HepG2 (cell line): ENCODE measurements around the gene THADA. TPM values are rescaled to one million over a fixed set of nuclear protein-coding genes. Genes with fewer than 3 reads are reported as not detected.

Experiments
- ARID5B ChIP-seq: IDR thresholded peaks from 2 replicates; pipeline ENCODE4 v1.4.0; 2020; ENCODE audit warnings: mild to moderate bottlenecking, missing genetic modification reagents
- FOSL1 ChIP-seq: sonication (generic); formaldehyde crosslinking; IDR thresholded peaks from 2 replicates; pipeline ENCODE4 v1.9.0; 2021; ENCODE audit warnings: missing genetic modification reagents, borderline replicate concordance
- GATAD1 ChIP-seq: IDR thresholded peaks from 2 replicates; pipeline ENCODE4 v1.6.1; 2016; ENCODE audit warnings: missing genetic modification reagents, missing compliant biosample characterization
- HNRNPL ChIP-seq: fragments of 200-400 bp; formaldehyde crosslinking; IDR thresholded peaks from 2 replicates; pipeline ENCODE4 v1.6.1; 2017; ENCODE audit warnings: mild to moderate bottlenecking, low read depth, low read length
- HOMEZ ChIP-seq: IDR thresholded peaks from 2 replicates; pipeline ENCODE4 v1.6.1; 2016; ENCODE audit warnings: low read depth
- HOXA3 ChIP-seq: sonication (generic); formaldehyde crosslinking; IDR thresholded peaks from 2 replicates; pipeline ENCODE4 v1.5.0; 2020; ENCODE audit warnings: missing genetic modification reagents
- JDP2 ChIP-seq: sonication (generic); formaldehyde crosslinking; IDR thresholded peaks from 2 replicates; pipeline ENCODE4 v1.8.1; 2022; ENCODE audit warnings: missing genetic modification reagents, borderline replicate concordance
- KLF12 ChIP-seq: sonication (generic); formaldehyde crosslinking; IDR thresholded peaks from 2 replicates; pipeline ENCODE4 v1.4.0; 2020; ENCODE audit warnings: missing genetic modification reagents, borderline replicate concordance
- MLXIP ChIP-seq: sonication (generic); formaldehyde crosslinking; IDR thresholded peaks from 2 replicates; pipeline ENCODE4 v1.9.0; 2021; ENCODE audit warnings: missing genetic modification reagents, borderline replicate concordance
- NR2F2 ChIP-seq: IDR thresholded peaks from 2 replicates; pipeline ENCODE4 v1.6.1; 2012; ENCODE audit warnings: low read depth, inconsistent platforms, borderline replicate concordance
- RBFOX2 ChIP-seq: fragments of 200-400 bp; formaldehyde crosslinking; IDR thresholded peaks from 2 replicates; pipeline ENCODE4 v1.6.1; 2017; ENCODE audit warnings: low read depth, mild to moderate bottlenecking, low read length
- SALL1 ChIP-seq: sonication (generic); formaldehyde crosslinking; IDR thresholded peaks from 2 replicates; pipeline ENCODE4 v1.8.0; 2022; ENCODE audit warnings: mild to moderate bottlenecking, missing genetic modification reagents
- SIN3B ChIP-seq: fragments of 150-350 bp; IDR thresholded peaks from 2 replicates; pipeline ENCODE4 v1.6.1; 2014; ENCODE audit warnings: low read length
- SMAD3 ChIP-seq: sonication (generic); formaldehyde crosslinking; IDR thresholded peaks from 2 replicates; pipeline ENCODE4 v1.4.0; 2020; ENCODE audit warnings: missing genetic modification reagents
- TAF15 ChIP-seq: fragments of 200-400 bp; formaldehyde crosslinking; IDR thresholded peaks from one replicate; pipeline ENCODE4 v1.6.1; 2018; ENCODE audit warnings: mild to moderate bottlenecking, low read depth, low read length; ENCODE audit not compliant: poor library complexity, severe bottlenecking
- ZBTB38 ChIP-seq: sonication (generic); formaldehyde crosslinking; IDR thresholded peaks from 2 replicates; pipeline ENCODE4 v1.5.1; 2020; ENCODE audit warnings: mild to moderate bottlenecking, missing genetic modification reagents
- ZNF335 ChIP-seq: sonication (generic); formaldehyde crosslinking; IDR thresholded peaks from 2 replicates; pipeline ENCODE4 v1.4.0; 2020; ENCODE audit warnings: missing genetic modification reagents
- ZNF33A ChIP-seq: sonication (generic); formaldehyde crosslinking; IDR thresholded peaks from 2 replicates; pipeline ENCODE4 v1.5.1; 2020; ENCODE audit warnings: missing genetic modification reagents, mild to moderate bottlenecking, moderate library complexity, borderline replicate concordance
- ZNF350 ChIP-seq: sonication (generic); formaldehyde crosslinking; IDR thresholded peaks from 2 replicates; pipeline ENCODE4 v1.4.0; 2020; ENCODE audit warnings: mild to moderate bottlenecking, low read depth, missing genetic modification reagents, borderline replicate concordance
- polyA plus RNA-seq, 8 experiments: library from polyadenylated mRNA; depleted of rRNA in 3 of 8; stranded (reverse) in 7 of 8; unstranded in 1 of 8; fragments of >200 nt; fragmentation: Illumina TruSeq in 4 of 8; extraction: Trizol in 4 of 8; gene quantifications; 2 replicates each; pipeline versions ENCODE4 v1.2.1 to v1.2.3, GENCODE V29; 2011 to 2016; ENCODE audit warnings: low read depth in 4 of 8, missing spikeins in 1 of 8, mixed read lengths in 1 of 8; ENCODE audit not compliant: insufficient read depth in 1 of 8
- total RNA-seq, 5 experiments: library from RNA; depleted of rRNA; stranded (reverse); fragments of >200 nt; fragmentation: Illumina TruSeq; extraction: Trizol; gene quantifications; 2 replicates each; pipeline ENCODE4 v1.2.3, GENCODE V29; 2016; ENCODE audit warnings: low read depth in 1 of 5
- TF ChIP-seq, protein P1 (sequence below): sonication (generic); formaldehyde crosslinking; IDR thresholded peaks from 2 replicates; pipeline ENCODE4 v1.5.0; 2020; ENCODE audit warnings: mild to moderate bottlenecking, missing genetic modification reagents

Gene THADA
- total and polyA plus RNA-seq, 2 of the 13 experiments (the other 11 are each of a cell fraction or from before 2014, with no cell fraction given) = 12.7 to 21.7 TPM

- no peak for TF ChIP-seq MLXIP (CRISPR knock-in tag)
- TF ChIP-seq HNRNPL = no peak
- TF ChIP-seq RBFOX2 = no peak
- TF ChIP-seq KLF12 (CRISPR knock-in tag) = peak; percentile 69; the same call in 1 of the 2 replicates
- no peak for TF ChIP-seq TAF15
- TF ChIP-seq HOMEZ (CRISPR knock-in tag) = peak; percentile 86
- peak; percentile 56 for TF ChIP-seq SMAD3 (CRISPR knock-in tag)
- TF ChIP-seq ZNF33A (CRISPR knock-in tag) = peak; percentile 83; the same call in 1 of the 2 replicates
- peak; percentile 95 for TF ChIP-seq ARID5B
- TF ChIP-seq GATAD1 (CRISPR knock-in tag) = peak; percentile 58
- no peak for TF ChIP-seq JDP2 (CRISPR knock-in tag)
- TF ChIP-seq SALL1 (CRISPR knock-in tag) = peak; percentile 97
- no peak for TF ChIP-seq SIN3B
- TF ChIP-seq FOSL1 (CRISPR knock-in tag) = peak; percentile 48; the same call in 1 of the 2 replicates
- peak; percentile 82; the same call in 1 of the 2 replicates for TF ChIP-seq NR2F2
- TF ChIP-seq ZNF335 (CRISPR knock-in tag) = peak; percentile 71; the same call in 1 of the 2 replicates
- TF ChIP-seq, protein P1, sequence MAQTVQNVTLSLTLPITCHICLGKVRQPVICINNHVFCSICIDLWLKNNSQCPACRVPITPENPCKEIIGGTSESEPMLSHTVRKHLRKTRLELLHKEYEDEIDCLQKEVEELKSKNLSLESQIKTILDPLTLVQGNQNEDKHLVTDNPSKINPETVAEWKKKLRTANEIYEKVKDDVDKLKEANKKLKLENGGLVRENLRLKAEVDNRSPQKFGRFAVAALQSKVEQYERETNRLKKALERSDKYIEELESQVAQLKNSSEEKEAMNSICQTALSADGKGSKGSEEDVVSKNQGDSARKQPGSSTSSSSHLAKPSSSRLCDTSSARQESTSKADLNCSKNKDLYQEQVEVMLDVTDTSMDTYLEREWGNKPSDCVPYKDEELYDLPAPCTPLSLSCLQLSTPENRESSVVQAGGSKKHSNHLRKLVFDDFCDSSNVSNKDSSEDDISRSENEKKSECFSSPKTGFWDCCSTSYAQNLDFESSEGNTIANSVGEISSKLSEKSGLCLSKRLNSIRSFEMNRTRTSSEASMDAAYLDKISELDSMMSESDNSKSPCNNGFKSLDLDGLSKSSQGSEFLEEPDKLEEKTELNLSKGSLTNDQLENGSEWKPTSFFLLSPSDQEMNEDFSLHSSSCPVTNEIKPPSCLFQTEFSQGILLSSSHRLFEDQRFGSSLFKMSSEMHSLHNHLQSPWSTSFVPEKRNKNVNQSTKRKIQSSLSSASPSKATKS (CRISPR knock-in tag) = 0 out of 2 replicates have a peak, but pooled peaks have one; percentile 67
- peak; percentile 89; the same call in 1 of the 2 replicates for TF ChIP-seq HOXA3 (CRISPR knock-in tag)
- TF ChIP-seq ZNF350 (CRISPR knock-in tag) = peak; percentile 78
- peak; percentile 85; the same call in 1 of the 2 replicates for TF ChIP-seq ZBTB38 (CRISPR knock-in tag)
Measured at GRCh38 chr2:43184339-43184895, 411.4 kb downstream of the THADA start (continued).
